Neutrophil (primary cell): ENCODE measurements around the gene FFAR2.
"Not testable (repeated sequence)": the region's sequence is repeated elsewhere in the genome, so short reads cannot be mapped to it uniquely, and the experiment has no call there.

Experiments
- H3K27ac ChIP-seq: fragments of 200-600 bp; sonication (generic); 2 replicates; pipeline ENCODE4 v1.5.1; 2016; ENCODE audit warnings: mild to moderate bottlenecking, moderate library complexity
- H3K27me3 ChIP-seq: fragments of 200-600 bp; sonication (generic); 2 replicates; pipeline ENCODE4 v1.6.0; 2016; ENCODE audit warnings: mild to moderate bottlenecking
- H3K36me3 ChIP-seq: fragments of 200-600 bp; sonication (generic); 2 replicates; pipeline ENCODE4 v1.5.1; 2017
- H3K4me1 ChIP-seq, 2 experiments: fragments of 200-600 bp in 1 of 2; sonication (generic) in 1 of 2; 1 replicate in 1 of 2; 2 replicates in 1 of 2; pipeline versions ENCODE4 v1.5.1 to v1.6.1; 2013 to 2016; ENCODE audit warnings: low read depth in 1 of 2, low read length in 1 of 2, mild to moderate bottlenecking in 1 of 2, moderate library complexity in 1 of 2; ENCODE audit not compliant: control insufficient read depth in 1 of 2, insufficient read depth in 1 of 2
- H3K4me3 ChIP-seq, 2 experiments: fragments of 200-600 bp in 1 of 2; sonication (generic) in 1 of 2; 1 replicate in 1 of 2; 2 replicates in 1 of 2; pipeline ENCODE4 v1.5.1; 2013 to 2016; ENCODE audit warnings: low read depth in 1 of 2, low read length in 1 of 2, mild to moderate bottlenecking in 1 of 2, moderate library complexity in 1 of 2
- H3K9me3 ChIP-seq: fragments of 200-600 bp; sonication (generic); 2 replicates; pipeline ENCODE4 v1.5.1; 2016
- TF ChIP-seq, protein P1 (sequence below): fragments of 200-600 bp; sonication (generic); IDR thresholded peaks from 2 replicates; pipeline ENCODE4 v1.5.1; 2016; ENCODE audit warnings: antibody characterized with exemption

The FFAR2 gene

GRCh38 chr19:35447606-35448469 lies at the start of gene FFAR2:
FFAR2 (plus strand) TSS chr19:35448257; CDS start chr19:35449715, 1,458 bp downstream.
- TF ChIP-seq, protein P1, sequence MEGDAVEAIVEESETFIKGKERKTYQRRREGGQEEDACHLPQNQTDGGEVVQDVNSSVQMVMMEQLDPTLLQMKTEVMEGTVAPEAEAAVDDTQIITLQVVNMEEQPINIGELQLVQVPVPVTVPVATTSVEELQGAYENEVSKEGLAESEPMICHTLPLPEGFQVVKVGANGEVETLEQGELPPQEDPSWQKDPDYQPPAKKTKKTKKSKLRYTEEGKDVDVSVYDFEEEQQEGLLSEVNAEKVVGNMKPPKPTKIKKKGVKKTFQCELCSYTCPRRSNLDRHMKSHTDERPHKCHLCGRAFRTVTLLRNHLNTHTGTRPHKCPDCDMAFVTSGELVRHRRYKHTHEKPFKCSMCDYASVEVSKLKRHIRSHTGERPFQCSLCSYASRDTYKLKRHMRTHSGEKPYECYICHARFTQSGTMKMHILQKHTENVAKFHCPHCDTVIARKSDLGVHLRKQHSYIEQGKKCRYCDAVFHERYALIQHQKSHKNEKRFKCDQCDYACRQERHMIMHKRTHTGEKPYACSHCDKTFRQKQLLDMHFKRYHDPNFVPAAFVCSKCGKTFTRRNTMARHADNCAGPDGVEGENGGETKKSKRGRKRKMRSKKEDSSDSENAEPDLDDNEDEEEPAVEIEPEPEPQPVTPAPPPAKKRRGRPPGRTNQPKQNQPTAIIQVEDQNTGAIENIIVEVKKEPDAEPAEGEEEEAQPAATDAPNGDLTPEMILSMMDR, result no peak
- peak within 1 kb of the TSS; percentile 90 to 97 for H3K4me3 ChIP-seq
- H3K36me3 ChIP-seq, result peaks cover 35% of the 10 kb centered on the region
- no peaks in the 10 kb centered on the region for H3K9me3 ChIP-seq
- peak within 1 kb of the TSS; percentile 99 for H3K27ac ChIP-seq
- no peaks in the 10 kb centered on the region for H3K27me3 ChIP-seq
- H3K4me1 ChIP-seq, result peaks cover 92 to 97% of the 10 kb centered on the region in 2 experiments

DNA sequence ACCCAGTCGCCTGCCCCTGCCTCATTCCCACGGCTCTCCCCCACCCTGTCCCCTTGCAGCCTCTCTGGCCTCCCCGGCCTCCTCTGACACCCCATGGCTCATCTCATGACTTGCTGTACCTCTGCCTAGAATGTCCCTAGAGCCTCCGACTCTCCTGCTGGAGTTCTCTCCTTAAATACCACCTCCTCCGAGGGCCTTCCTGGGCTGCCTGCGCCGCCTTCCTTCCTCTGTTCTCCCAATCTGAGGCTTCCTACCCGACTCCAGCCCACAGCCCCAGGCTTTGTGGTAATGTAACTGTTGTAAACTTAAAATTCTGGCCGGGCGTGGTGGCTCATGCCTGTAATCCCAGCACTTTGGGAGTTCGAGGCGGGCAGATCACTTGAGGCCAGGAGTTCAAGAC lies 49.5 kb upstream of the FFAR2 start:
- H3K4me1 ChIP-seq, result no peaks in the 10 kb centered on the region

DNA sequence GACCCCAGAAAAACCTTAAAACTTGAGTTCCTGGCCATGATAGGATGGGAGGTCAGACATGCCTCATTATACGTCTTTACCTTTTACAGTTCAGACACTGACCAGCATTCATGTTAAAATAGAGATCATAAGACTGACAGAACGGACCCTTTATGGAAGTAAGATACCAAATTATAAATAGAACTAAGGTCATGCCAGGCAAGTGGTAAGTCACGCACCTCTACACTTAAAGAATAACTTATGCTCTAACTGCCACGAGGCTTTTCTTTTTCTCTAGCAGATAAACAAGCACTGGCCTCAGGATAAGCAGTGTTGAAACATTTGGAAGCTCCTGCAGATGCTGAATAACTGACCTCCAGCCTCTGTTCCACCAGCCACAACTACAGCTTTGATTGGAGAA lies 48.8 kb upstream of the FFAR2 start:
- no peaks in the 10 kb centered on the region for H3K9me3 ChIP-seq
- TF ChIP-seq, protein P1, result no peak
- no peaks in the 10 kb centered on the region for H3K4me1 ChIP-seq
- no peaks in the 10 kb centered on the region for H3K27me3 ChIP-seq
- H3K36me3 ChIP-seq, result no peaks in the 10 kb centered on the region
- no peak overlapping the region for H3K27ac ChIP-seq
- H3K4me3 ChIP-seq, result no peak overlapping the region

More for the DNA sequence above, 49.5 kb upstream of the FFAR2 start:
- H3K27ac ChIP-seq, result no peak overlapping the region
- TF ChIP-seq, protein P1, result no peak
- no peaks in the 10 kb centered on the region for H3K9me3 ChIP-seq
- H3K27me3 ChIP-seq, result no peaks in the 10 kb centered on the region
- H3K4me3 ChIP-seq, result no peak overlapping the region
- H3K36me3 ChIP-seq, result no peaks in the 10 kb centered on the region

DNA sequence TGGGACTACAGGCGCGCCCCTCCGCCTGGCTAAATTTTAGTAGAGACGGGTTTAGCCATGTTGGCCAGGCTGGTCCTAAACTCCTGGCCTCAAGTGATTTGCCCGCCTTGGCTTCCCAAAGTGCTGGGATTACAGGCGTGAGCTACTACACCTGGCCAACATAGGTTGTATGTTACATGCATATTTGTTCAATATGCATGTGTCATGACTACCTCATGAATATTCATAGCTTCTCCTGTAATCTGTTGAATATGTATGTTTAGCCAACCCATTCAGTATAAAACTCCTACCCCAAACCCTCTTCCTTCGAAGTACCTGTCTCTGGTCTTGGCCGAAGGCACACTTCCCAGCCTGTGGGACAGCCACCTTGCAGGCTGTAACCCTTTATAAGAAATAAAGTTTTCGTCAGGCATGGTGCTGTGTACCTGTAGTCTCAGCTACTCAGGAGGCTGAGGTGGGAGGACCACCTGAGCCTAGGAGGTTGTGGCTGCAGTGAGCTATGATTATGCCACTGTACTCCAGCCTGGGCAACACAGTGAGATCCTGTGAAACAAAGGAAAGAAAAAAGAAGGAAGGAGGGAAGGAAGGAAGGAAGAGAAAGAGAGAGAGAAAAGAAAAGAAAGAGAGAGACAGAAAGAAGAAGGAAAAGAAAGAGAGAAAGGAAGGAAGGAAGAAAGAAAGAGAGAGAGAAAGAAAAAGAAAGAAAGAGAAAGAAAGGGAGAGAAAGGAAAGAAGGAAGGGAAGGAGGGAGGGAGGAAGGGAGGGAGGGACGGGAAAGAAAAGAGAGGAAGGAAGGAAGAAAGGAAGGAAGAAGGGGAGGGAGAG lies 47.9 kb upstream of the FFAR2 start:
- Histone ChIP-seq H3K9me3 (no peaks in the 10 kb centered on the region), H3K36me3 (no peaks in the 10 kb centered on the region), H3K4me1 (no peaks in the 10 kb centered on the region), H3K4me3 (no peak overlapping the region), H3K27me3 (no peaks in the 10 kb centered on the region), H3K27ac (no peak overlapping the region)
- TF ChIP-seq, protein P1, result no peak

DNA sequence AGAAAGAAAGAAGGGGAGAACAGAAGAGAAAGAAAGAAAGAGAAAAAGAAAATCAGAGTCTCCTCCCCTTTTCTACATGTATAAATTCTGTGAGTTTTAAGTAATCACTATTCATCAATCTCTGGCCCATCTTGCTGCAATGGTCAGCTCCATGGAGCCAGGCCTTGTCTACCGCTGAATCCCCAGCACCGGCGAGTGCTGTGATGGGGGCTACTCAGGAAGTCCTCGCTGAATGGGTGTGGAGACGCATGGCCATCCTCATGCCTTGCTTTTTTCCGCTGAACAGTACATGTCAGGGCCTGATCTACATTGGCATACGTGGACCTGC lies 47.3 kb upstream of the FFAR2 start:
- TF ChIP-seq, protein P1, result no peak
- H3K4me1 ChIP-seq, result no peaks in the 10 kb centered on the region
- no peaks in the 10 kb centered on the region for H3K27me3 ChIP-seq
- H3K36me3 ChIP-seq, result no peaks in the 10 kb centered on the region
- H3K27ac ChIP-seq, result no peak overlapping the region
- no peak overlapping the region for H3K4me3 ChIP-seq
- H3K9me3 ChIP-seq, result no peaks in the 10 kb centered on the region

DNA sequence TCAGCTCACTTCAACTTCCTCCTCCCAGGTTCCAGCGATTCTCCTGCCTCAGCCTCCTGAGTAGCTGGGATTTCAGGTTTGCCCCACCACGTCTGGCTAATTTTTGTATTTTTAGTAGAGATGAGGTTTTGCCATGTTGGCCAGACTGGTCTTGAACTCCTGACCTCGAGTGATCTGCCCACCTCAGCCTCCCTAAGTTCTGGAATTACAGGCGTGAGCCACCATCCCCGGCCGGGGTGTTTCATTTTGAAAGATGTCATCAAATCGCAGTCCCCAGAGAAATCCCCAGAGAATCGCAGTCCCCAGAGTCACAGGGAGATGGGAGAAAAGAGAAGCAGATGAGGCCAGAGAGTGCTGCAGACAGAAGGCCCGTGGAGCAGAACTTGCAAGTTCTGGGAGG lies 46.6 kb upstream of the FFAR2 start:
- not testable (repeated sequence) for H3K36me3 ChIP-seq, H3K27ac ChIP-seq, H3K9me3 ChIP-seq, H3K27me3 ChIP-seq, H3K4me1 ChIP-seq, H3K4me3 ChIP-seq
